ENCODE data around the gene HTRA2.

HTRA2 gene

GRCh38 chr2:74550231-74550630, 20.5 kb downstream of the HTRA2 start:
- no peak overlapping the region for H2AFZ ChIP-seq
- no peak overlapping the region for H3K27ac ChIP-seq
- H3K4me2 ChIP-seq (ENCODE audit: low read length) = no peak overlapping the region
- H3K36me3 ChIP-seq (ENCODE audit: control insufficient read depth, insufficient read depth, low read length) = no peaks in the 10 kb centered on the region
- no peaks in the 10 kb centered on the region for H3K9me3 ChIP-seq (ENCODE audit: control insufficient read depth, low read length)
- TF ChIP-seq CTCF (IDR thresholded peaks at IDR 0.05) = no peak
- no peak overlapping the region for H3K4me3 ChIP-seq (ENCODE audit: low read depth, low read length)
- H3K9ac ChIP-seq = no peak overlapping the region
- no peaks in the 10 kb centered on the region for H3K79me2 ChIP-seq
- H3K27me3 ChIP-seq (ENCODE audit: control insufficient read depth, insufficient read depth, low read length) = no peaks in the 10 kb centered on the region
- peaks cover 10% of the 10 kb centered on the region for H3K4me1 ChIP-seq

- Histone ChIP-seq H3K27me3 (ENCODE audit: control insufficient read depth, insufficient read depth, low read length) (no peaks in the 10 kb centered on the region), H3K36me3 (ENCODE audit: control insufficient read depth, insufficient read depth, low read length) (no peaks in the 10 kb centered on the region), H3K4me1 (peaks cover 10% of the 10 kb centered on the region), H3K4me2 (ENCODE audit: low read length) (no peak overlapping the region), H2AFZ (no peak overlapping the region), H3K27ac (no peak overlapping the region), H3K9ac (no peak overlapping the region), H3K79me2 (no peaks in the 10 kb centered on the region), H3K9me3 (ENCODE audit: control insufficient read depth, low read length) (no peaks in the 10 kb centered on the region), H3K4me3 (ENCODE audit: low read depth, low read length) (no peak overlapping the region)
- TF ChIP-seq CTCF (IDR thresholded peaks at IDR 0.05) = no peak
Measured at GRCh38 chr2:74551530-74551929, 21.8 kb downstream of the HTRA2 start.

- H3K27me3 ChIP-seq (ENCODE audit: control insufficient read depth, insufficient read depth, low read length) = no peaks in the 10 kb centered on the region
- no peak overlapping the region for H3K27ac ChIP-seq
- H3K9ac ChIP-seq = no peak overlapping the region
- H3K4me3 ChIP-seq (ENCODE audit: low read depth, low read length) = no peak overlapping the region
- no peaks in the 10 kb centered on the region for H3K9me3 ChIP-seq (ENCODE audit: control insufficient read depth, low read length)
- H3K4me2 ChIP-seq (ENCODE audit: low read length) = no peak overlapping the region
- H2AFZ ChIP-seq = no peak overlapping the region
- TF ChIP-seq CTCF (IDR thresholded peaks at IDR 0.05) = no peak
- peaks cover 10% of the 10 kb centered on the region for H3K4me1 ChIP-seq
- H3K36me3 ChIP-seq (ENCODE audit: control insufficient read depth, insufficient read depth, low read length) = no peaks in the 10 kb centered on the region
- no peaks in the 10 kb centered on the region for H3K79me2 ChIP-seq
Measured at GRCh38 chr2:74551942-74552913, 22.5 kb downstream of the HTRA2 start.

GRCh38 chr2:74552914-74553811, 23.4 kb downstream of the HTRA2 start:
- Histone ChIP-seq H3K9me3 (ENCODE audit: control insufficient read depth, low read length) (no peaks in the 10 kb centered on the region), H3K4me3 (ENCODE audit: low read depth, low read length) (no peak overlapping the region), H3K4me1 (peaks cover 10% of the 10 kb centered on the region), H3K4me2 (ENCODE audit: low read length) (peak overlapping the region; percentile 64), H2AFZ (peak overlapping the region; percentile 96), H3K36me3 (ENCODE audit: control insufficient read depth, insufficient read depth, low read length) (no peaks in the 10 kb centered on the region), H3K9ac (no peak overlapping the region), H3K79me2 (no peaks in the 10 kb centered on the region), H3K27ac (peak overlapping the region; percentile 15), H3K27me3 (ENCODE audit: control insufficient read depth, insufficient read depth, low read length) (no peaks in the 10 kb centered on the region)
- no peak for TF ChIP-seq CTCF (IDR thresholded peaks at IDR 0.05)

Measured in parathyroid adenoma (tissue), 2 donors.